Esophagus squamous epithelium (tissue), 4 donors: Measurements from ENCODE around the gene MEIKIN.

Experiments
- POLR2A ChIP-seq, 4 donors: fragments of 450-650 bp; IDR thresholded peaks; one replicate each; pipeline ENCODE4 v1.6.1; 2017; ENCODE audit warnings: antibody characterized with exemption in 4 of 4, mild to moderate bottlenecking in 4 of 4, moderate library complexity in 3 of 4
- TF ChIP-seq, protein P1 (sequence below), 6 experiments: fragments of 450-650 bp in 4 of 6; fragments of 200-600 bp in 2 of 6; sonication (generic) in 2 of 6; IDR thresholded peaks; one replicate each; pipeline ENCODE4 v1.5.1; 2016 to 2019; ENCODE audit warnings: antibody characterized with exemption in 6 of 6, mild to moderate bottlenecking in 4 of 6, moderate library complexity in 4 of 6

DNA sequence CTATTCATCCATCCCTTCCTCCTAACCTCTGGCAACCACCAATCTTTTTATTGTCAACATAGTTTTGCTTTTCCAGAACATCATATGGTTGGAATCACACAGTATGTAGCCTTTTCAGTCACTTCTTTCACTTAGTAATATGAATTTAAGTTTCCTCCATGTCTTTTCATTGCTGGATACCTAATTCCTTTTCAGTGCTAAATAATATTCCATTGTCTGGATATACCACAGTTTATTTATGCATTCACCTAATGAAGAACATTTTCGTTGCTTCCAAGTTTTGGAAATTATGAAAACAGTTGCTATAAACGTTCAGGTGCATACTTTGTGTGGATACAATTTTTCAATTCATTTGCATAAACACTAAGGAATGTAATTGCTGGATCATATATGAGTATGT lies 77.9 kb downstream of the MEIKIN start:
- TF ChIP-seq, protein P1, sequence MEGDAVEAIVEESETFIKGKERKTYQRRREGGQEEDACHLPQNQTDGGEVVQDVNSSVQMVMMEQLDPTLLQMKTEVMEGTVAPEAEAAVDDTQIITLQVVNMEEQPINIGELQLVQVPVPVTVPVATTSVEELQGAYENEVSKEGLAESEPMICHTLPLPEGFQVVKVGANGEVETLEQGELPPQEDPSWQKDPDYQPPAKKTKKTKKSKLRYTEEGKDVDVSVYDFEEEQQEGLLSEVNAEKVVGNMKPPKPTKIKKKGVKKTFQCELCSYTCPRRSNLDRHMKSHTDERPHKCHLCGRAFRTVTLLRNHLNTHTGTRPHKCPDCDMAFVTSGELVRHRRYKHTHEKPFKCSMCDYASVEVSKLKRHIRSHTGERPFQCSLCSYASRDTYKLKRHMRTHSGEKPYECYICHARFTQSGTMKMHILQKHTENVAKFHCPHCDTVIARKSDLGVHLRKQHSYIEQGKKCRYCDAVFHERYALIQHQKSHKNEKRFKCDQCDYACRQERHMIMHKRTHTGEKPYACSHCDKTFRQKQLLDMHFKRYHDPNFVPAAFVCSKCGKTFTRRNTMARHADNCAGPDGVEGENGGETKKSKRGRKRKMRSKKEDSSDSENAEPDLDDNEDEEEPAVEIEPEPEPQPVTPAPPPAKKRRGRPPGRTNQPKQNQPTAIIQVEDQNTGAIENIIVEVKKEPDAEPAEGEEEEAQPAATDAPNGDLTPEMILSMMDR (IDR thresholded peaks at IDR 0.05), result no peak
- TF ChIP-seq POLR2A (IDR thresholded peaks at IDR 0.05), result no peak
